CD4-positive, alpha-beta T cell treated with Interleukin-17A for 4 hours (primary cell): Measurements from ENCODE around the gene CCDC134.
"Not testable (repeated sequence)": the region's sequence is repeated elsewhere in the genome, so short reads cannot be mapped to it uniquely, and the experiment has no call there.

ENCODE experiments used
- DNase-seq: peaks from one replicate; pipeline ENCODE4 v3.0.0-alpha.2; 2020; ENCODE audit warnings: mixed read lengths

CCDC134 gene

DNA sequence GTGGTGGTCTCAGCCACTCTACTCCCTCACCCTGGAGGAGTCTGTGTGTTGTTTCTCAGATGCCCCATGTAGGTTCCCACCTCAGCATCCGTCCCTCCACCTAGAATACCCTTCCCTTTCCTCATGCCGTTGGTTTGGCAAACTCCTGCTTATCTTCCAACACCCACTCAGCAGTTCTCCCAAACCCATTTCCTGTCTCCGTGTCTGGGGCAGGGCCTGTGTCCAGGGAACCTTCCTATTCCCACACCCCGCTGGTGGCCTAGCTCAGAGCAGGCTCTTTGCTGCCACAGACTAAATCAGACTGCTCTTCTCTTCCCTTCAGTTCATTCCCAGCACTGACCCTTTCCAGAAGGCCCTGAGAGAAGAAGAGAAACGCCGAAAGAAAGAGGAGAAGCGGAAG is 24.9 kb downstream of the CCDC134 start:
- DNase-seq, result no peak

DNA sequence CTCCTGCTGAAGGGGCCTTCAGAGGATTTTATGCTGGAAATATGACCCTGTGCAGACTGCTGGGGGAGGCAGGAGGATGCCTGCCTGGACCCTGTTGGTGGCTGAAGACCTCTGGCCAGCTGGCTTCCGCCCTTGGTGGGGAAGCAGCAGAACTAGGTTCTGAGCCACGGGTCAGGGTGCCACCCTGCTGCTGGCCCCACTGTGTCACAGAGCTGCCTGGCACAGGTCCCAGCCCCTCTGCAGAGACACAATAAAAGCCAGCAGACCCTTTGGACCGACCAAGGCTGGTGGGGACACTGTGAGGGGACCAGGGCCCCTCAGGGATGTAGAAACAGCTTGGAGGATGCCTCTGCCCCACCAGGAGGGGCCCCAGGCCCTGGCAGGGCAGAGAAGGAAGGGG is 25.5 kb downstream of the CCDC134 start:
- DNase-seq, result no peak

DNA sequence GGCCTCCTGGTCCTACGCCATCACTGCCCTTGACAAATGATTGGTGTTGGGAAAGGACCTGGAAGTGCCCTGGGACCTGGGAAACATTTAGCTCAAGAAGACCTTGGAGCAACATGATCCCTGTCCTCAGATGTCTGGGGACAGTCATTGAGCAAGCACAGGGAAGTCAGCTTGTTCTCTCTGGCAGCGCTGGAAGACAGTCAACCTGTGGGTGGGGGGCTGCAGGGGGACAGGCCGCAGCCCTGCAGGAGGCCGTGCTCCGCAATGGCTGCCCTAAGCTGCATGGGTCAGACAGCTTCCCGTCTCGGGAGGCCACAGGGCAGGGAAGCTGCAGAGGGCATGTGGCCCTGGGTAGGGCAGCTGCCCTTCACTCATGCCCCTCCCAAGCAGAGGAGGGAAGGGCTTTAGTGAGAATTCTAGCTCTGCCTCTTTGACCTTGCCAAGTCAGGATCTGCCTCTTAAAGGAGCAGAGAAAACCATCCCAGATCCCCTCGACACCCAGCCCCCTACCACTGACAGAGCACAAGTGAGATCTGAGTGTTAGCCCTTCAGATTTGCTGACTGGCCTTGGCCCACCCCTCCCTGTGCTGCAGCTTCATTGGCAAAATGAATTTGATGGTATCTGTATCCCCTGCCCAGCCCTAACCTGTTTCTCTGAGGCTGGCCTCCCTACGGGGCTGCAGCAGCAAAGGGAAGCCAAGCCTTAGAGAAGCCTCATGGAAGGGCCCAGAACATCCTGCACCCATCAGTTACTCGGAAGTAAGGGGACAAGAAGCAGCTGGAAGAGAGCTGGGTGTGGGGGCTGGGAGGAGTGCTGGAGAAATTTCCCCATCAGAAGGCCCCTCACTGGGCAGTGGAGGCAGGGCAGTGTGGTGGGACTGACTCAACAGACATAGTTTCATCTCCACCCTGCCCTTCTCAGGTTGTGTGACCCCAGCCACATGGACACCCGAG is 26.2 kb downstream of the CCDC134 start:
- no peak for DNase-seq

DNA sequence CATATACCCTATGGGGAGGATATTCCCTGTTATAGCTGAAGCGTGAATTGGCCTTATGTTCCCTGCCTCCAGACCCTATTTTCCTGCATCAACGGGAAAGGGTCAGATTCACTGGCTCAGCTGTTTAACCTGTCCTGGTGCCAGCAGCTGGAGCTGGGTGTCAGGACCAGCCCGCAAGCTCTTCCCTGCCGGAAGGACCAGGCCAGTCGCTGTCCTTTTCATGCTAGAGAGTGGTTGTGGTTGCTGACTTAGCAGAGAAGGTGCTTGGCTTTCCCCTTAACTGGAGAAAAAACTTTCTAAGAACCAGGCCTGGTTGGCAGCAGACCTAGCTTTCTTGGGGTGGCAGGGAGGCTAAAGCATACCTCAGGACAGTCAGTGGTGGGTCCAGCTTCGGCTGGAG is 27.2 kb downstream of the CCDC134 start:
- no peak for DNase-seq

DNA sequence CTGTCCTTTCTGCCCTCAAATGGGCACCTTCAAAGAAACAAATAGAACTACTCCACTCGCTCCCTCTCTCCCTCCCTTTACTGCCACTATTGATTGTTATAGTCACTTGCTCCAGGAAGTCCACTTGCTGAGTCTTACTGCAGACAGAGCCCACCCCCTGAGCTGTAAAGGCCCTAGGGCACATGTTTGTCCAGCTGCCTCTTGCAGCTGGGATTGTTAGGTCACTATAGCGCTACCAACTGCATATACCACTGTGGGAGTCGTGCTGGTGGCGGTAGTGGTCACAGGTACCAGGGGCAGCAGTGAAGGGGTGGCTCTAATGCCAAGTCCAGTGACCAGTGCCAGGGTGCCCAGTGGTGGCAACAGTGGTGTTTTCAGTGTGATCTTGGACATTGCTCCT is 28.0 kb downstream of the CCDC134 start:
- DNase-seq, result no peak

DNA sequence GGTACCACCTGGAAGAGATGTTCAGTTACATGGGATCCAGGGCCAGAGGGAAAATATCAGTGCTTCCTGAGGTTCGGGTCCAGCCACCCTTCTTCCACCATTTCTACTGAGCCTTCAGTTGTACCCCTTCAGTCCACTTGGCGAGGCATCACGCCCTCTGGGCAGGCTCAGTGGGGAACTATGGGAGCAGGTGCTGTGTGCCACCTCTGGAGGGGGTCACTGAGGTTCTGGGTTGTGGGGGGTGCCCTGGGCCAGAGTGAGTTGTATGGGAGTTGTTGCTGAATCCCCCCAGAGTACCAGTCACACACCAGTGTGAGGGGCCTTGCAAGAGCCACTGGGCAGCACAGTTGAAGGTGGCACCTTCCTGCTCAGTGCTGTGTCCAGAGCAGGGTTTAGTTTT is 29.7 kb downstream of the CCDC134 start:
- peak; percentile 16 for DNase-seq

DNA sequence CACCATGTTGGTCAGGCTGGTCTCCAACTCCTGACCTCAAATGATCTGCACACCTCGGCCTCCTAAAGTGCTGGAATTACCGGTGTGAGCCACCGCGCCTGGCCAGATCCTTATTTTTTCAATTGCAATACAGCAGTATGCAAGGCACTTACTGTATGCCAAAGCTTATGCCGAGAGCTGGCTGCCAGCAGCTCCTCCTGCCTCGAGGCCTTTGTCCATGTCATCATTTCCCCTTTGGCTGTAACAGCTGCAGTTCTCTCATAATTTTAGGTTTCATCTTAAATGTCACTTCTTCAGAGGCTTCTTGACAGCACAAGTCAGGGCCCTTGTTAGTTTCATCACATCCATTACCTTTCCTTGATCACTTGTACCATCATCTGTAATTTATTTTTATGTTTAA is 30.9 kb downstream of the CCDC134 start:
- DNase-seq, result no peak

DNA sequence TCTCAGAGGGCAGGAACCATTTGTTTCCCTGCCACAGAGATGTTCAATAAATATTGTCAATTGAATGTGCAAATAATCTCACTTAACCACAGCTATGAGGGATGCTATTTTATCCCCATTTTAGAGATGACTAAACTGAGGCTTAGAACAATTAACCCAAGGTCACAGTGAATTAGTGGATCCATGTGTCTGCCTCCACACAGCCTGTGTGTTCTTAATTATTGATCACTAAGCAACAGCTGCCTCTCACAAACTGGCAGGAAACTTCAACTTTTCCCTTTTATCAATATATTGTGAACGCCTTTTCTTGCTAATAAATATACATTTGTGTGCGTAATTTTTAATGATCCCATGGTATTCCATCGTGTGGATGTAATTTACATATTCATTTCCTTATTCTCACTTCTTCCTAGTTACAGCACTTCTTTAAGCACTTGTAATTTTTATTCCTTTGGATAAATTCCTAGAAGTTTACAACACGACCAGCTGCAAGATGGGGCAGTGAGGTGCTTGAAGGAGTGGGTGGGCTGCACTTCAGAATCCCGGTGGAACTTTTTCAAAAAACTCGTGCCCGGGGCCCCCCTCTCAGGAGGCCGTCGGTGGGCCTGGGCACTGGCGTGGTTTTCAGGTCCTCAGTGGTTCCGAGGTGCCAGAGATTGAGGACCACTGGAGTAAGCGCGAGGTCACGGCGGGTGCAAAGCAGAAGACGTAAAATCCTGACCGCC is 31.5 kb downstream of the CCDC134 start:
- no peak for DNase-seq

DNA sequence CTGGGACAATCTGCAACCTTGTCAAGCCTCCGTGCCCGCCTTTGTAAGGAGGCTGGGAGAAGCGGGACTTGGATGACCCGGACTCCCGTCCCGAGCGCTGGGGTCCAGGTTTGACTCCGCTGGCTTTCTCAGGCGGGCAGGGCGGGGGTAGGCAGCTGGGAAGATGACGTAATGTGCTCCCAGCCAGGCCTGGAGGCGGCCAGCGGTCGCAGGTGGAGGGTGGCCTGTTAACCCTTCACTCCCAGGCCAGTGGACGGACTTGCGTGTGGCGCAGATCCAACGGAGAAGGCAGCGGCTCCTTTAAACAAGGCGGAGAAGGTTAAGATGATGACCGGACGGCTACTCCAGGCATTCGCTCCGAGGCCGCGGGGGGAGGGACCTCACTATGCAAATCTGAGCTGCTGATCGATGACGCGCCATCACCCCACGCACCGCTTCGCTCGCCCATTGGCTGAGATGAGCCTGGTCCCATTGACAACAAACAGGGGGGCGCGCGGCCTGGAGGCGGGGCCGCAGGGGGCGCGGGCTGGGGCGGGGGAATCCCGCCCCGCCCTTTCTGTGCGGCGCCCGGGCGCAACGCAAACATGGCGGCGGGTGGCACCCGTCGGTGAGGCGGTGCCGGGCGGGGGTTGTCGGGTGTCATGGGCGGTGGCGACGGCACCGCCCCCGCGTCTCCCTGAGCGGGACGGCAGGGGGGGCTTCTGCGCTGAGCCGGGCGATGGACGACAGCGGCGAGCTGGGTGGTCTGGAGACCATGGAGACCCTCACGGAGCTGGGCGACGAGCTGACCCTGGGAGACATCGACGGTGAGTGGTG is 32.3 kb downstream of the CCDC134 start, which contains the start of gene SREBF2:
SREBF2 (plus strand) TSS at position 553 of the 816 bp plus-strand sequence; CDS start at position 719, 166 bp downstream.
- DNase-seq, result peak; percentile 98

DNA sequence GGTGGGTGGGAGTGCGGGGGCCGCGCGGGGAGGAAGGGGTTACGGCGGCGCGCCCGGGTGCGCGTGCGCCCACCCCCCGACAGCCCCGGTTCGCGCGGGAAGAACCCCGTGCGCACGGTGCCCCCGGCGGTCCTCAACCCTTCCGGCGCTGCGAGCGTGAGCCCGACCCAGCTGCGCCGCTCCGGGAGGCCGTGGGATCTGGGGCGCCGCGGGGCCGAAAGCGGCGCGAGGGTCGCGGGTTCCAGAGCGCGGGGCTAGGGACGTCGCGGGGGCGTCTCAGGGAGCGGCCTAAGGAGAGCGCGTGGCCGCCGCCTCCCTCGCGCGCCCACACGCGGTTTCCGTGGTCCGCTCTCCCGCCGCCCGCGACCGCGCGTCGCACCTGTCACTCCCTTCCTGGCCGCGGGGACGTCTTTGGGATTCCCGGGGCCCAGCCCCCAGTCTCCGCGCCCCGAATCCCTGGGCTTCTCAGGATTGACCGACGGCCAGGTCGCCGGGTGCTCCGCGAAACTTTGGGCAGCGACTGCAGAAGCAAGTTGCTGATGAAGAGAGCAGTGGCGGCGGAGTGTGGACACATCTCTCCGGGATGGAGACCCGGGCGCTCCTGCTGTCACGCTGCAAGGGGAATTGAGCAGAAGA is 33.0 kb downstream of the CCDC134 start:
- peak; percentile 48 for DNase-seq

DNA sequence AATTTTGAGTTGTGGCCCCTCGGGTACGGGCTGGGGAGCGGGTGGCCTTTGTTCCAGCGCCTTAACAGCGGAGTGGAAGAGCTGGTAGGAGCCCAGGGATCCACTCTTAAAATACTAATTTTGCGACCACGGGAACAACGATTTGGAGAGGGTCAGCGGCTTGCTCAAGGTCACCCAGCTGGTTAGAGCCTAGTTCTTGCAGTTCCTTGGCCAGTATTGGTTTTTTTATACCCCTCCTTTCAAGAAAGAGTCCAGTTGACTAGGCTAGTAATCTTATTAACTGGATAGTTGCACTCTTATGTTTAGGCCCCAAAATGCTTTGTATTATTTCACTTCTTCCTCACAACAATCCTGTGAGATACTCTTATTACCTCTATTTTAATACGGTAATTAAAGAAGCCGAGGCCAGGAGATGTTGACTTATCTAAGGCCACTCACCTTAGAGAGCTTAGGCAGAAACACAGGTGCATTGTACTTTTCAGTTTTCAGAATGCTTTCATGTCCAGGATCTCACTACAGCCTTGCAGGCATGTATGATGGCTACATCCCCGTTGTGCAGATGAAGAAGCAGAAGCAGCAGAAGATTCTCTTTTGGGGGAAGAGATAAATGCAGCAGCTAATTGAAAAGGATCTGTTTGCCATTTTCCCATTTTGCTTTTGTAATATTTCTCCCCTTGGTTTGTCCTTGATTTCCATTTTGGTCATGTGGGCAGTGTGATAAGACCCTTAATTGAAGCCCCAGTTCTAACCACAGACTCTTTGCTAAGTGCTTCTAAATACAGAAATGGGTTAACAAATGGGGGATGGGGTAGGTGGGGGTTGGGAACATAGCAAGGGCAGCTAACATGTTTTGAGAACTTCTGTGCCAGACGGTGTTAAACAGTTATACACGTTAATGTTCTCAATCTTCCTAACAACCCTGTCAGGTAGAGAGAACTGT is 33.8 kb downstream of the CCDC134 start:
- no peak for DNase-seq

DNA sequence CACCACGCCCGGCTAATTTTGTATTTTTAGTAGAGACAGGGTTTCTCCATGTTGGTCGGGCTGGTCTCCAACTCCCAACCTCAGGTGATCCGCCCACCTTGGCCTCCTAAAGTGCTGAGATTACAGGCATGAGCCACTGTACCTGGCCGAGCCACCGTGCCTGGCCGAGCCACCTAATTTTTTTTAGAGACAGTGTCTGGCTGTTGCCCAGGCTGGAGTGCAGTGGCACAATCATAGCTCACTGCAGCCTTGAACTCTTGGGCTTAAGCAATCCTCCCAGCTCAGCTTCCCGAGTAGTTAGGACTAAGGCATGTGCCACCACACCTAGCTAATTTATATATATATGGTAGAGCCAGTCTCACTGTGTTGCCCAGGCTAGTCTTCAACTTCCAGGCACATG is 35.0 kb downstream of the CCDC134 start:
- DNase-seq, result not testable (repeated sequence)

DNA sequence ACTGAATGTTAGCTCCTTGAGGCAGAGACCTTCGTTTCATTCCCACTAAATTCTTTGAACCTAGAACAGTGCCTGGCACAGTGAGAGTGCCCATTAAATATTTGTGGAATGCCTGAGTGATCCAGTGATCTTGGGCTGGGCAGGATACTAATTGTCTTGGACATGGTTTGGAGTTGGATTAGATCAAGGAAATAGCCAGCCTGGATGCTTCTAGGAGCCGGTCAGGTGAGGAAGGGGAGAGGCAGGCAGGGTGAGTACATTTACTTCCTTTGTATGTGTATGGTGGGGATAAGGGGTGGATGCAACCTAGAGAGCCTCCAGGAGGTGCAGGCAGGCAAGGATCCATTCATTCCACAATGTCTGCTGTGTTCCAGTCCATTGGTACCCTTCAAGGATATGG is 36.1 kb downstream of the CCDC134 start:
- no peak for DNase-seq

DNA sequence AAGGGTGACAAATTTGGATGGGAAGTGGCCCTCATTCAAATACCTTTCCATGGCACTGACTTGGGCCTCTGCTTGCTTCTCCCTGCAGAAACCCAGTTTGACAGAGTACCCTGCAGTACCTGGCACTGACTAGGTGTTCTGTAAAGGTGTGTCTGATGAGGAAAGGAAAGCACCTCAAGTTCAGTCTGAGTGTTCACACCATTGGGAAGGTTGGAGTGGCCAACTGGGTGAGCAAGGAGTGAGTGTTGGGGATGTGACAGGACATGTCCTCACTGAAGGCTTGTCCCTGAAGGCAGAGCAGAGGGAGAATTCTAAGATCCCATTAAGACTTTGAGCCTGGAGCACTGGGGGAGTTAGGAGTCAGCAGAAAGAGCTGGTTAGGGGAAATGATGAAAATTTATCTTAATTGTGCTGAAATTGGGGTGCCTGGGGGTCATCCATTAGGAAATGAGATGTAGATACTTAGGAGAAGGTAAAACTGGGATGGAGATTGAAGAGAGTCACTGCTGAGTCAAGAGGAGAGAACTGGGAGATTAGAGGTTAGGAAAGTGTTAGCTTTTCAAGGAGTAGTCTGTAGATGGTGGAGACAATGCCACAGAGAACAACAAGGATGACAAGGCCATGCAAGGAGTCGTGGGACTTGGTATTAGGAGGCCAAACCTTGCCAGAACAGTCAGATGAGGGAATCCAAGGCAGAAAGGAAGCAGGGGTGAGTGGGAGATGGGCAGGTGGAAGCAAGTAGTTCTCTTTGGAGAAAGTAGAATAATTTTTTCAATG is 38.6 kb downstream of the CCDC134 start:
- DNase-seq, result no peak

DNA sequence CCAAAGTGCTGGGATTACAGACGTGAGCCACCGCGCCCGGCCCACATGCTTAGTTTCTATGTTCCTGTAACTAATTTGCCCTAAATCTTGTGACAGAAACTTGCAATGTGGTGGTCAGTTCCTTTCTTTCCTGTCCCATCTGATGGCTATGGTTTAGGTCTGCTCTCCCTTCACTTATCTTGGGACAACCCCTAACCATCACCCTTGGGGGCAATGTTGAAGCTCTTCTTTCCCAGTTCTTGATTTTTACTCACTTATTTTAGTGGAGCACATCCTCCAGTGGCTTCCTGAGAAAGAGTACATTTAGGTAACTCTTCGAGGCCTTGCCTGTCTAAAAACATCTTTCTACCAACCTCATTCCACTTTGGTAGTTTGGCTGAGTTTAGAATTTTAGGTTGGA is 39.7 kb downstream of the CCDC134 start:
- DNase-seq, result no peak

DNA sequence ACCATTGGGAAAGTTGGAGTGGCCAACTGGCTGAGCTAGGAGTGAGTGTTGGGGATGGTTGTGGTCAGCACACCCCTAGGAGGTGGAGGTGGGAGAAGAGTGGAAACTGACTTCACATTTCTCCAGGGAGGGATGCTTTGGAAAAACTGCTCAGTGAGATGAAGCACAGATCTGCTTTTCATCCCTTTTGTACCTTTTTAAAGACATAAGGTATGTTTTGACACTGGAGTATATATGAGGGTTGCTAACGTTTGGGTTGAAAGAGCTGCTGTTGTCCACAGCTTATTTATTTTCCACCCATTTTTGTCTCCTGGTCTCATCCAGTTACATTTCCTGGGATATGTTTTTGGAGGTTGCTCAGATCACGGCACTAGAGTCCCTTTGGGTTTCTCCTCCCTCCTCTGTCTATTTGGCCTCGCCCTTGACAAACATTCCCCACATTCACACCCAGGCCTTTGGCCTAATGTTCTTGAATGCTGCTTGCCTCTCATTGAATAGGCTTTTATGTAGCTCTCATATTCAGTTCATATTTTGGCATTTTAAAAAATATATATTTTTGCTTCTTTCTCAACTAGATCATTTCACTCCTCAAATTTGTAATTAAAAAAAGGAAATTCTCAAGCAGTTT is 40.7 kb downstream of the CCDC134 start:
- DNase-seq, result no peak

DNA sequence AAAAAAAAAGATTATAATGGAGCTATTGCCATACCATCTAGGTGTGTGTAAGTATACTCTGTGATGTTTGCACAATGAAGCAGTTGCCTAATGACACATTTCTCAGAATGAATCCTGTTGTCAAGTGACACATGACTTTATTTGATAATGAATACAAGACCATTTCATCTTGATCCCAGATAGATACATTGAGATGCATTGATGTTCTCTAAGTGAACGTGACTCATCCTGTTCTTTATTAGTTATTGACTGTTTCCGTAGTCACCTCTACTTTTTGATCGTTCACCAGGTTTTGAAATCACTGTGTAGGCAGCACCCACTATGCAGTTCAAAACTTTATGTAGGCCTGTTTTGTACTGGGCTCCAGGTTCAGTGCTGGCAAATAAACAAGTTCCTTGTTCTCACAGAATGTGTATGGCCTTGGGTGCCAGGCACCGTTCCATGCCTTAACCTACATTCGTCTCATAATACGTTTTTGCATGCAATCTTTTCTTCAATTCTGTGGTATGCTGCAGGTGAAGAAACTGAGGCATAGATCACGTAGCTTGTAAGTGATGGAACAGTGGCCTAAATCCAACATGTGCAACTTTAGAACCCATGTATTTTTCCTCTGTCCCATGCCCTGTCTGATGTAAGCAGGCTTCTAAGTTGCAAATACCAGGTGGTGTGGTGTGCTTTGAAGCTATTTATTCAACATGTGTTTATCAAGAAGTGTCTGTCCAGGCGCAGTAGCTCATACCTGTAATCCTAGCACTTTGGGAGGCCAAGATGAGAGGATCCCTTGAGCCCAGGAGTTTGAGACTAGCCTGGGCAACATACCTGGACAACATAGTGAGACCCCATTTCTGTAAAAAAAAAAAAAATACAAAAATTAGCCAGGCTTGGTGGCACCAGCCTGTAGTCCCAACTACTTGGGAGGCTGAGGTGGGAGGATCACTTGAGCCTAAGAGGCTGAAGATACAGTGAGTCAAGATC is 42.8 kb downstream of the CCDC134 start:
- no peak for DNase-seq

DNA sequence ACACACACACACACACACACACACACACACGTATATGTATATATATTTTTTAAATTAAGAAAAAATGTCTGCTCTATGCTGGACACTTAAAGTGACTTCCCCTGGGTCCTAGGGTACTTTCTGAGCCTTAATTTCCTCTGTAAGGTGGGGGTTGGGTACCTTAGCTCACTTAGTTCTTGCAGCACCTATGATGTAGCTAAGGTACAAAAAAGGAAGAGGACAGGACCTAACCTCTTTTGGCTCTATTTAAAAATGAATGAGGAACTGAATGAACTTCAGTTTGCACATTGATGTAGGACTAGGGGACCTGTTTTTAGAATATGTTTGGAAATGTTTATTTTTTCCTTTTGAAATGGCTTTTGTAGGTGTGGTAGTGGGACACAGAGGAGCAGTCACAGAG is 43.6 kb downstream of the CCDC134 start:
- no peak for DNase-seq

DNA sequence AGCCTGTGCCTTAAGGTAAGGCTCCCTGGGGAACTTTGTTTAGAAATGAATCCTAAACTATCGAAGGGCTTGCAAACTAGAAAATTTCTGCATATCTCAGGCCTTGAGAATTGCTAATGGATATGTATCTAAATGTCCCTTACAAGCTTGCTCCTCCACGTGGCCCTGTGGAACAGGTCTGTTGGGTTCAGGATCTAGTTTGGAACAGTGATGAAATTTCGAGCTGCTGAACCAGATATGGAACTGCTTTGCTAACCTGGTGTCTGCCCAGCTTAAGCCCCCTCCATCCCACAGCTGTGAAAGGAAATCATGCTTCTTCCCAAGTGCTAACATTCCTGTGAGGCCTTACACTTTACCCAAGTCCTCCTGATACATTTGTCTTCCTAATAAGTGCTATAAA is 44.0 kb downstream of the CCDC134 start:
- no peak for DNase-seq
